CD14-positive monocyte (primary cell): ENCODE data around the gene GABRA1. TPM values are rescaled to one million over a fixed set of nuclear protein-coding genes. Genes with fewer than 3 reads are reported as not detected.

Source experiments
- DNase-seq, 3 donors: peaks; one replicate each; pipeline ENCODE4 v3.0.0-alpha.2; 2011 to 2022
- H2AFZ ChIP-seq: 2 replicates; pipeline ENCODE4 v1.6.0; 2012; ENCODE audit warnings: mild to moderate bottlenecking, low read depth, low read length, inconsistent platforms; ENCODE audit not compliant: insufficient read depth, poor library complexity, severe bottlenecking
- H3K27ac ChIP-seq, 2 donors: 1 replicate in 1 of 2; 2 replicates in 1 of 2; pipeline ENCODE4 v1.5.1; 2012 to 2013; ENCODE audit warnings: low read length in 2 of 2, control low read depth in 1 of 2, inconsistent platforms in 1 of 2, low read depth in 1 of 2, mild to moderate bottlenecking in 1 of 2
- H3K27me3 ChIP-seq, 2 donors: one replicate each; pipeline versions ENCODE4 v1.6.0 to v1.6.1; 2011 to 2013; ENCODE audit warnings: low read length in 2 of 2; ENCODE audit not compliant: control insufficient read depth in 2 of 2, insufficient read depth in 2 of 2
- H3K36me3 ChIP-seq, 2 donors: replicated peaks in 1 of 2; 1 replicate in 1 of 2; 2 replicates in 1 of 2; pipeline versions ENCODE4 v1.5.1 to v1.6.1; 2012 to 2013; ENCODE audit warnings: low read length in 2 of 2, control low read depth in 1 of 2, inconsistent platforms in 1 of 2, mild to moderate bottlenecking in 1 of 2; ENCODE audit not compliant: insufficient read depth in 2 of 2, control insufficient read depth in 1 of 2
- H3K4me1 ChIP-seq, 2 donors: 1 replicate in 1 of 2; 2 replicates in 1 of 2; pipeline versions ENCODE4 v1.5.1 to v1.6.1; 2012 to 2013; ENCODE audit warnings: low read length in 2 of 2, control low read depth in 1 of 2, inconsistent platforms in 1 of 2, mild to moderate bottlenecking in 1 of 2, moderate library complexity in 1 of 2; ENCODE audit not compliant: insufficient read depth in 2 of 2, control insufficient read depth in 1 of 2
- H3K4me2 ChIP-seq: replicated peaks from 2 replicates; pipeline ENCODE3; 2012; ENCODE audit warnings: low read length, moderate library complexity, mild to moderate bottlenecking; ENCODE audit not compliant: poor library complexity, severe bottlenecking; ENCODE audit errors: extremely low read depth
- H3K4me3 ChIP-seq, 3 experiments: fragments of 200-600 bp in 1 of 3; sonication (generic) in 1 of 3; replicated peaks in 1 of 3; 1 replicate in 2 of 3; 2 replicates in 1 of 3; pipeline ENCODE4 v1.5.1; 2011 to 2013; ENCODE audit warnings: low read length in 3 of 3, mild to moderate bottlenecking in 3 of 3, control low read depth in 2 of 3, low read depth in 2 of 3, inconsistent platforms in 1 of 3, moderate library complexity in 1 of 3
- H3K79me2 ChIP-seq: 2 replicates; pipeline ENCODE4 v1.6.0; 2012; ENCODE audit warnings: mild to moderate bottlenecking, control low read depth, inconsistent platforms, low read length, moderate library complexity; ENCODE audit not compliant: insufficient read depth
- H3K9ac ChIP-seq: 2 replicates; pipeline ENCODE4 v1.6.0; 2017; ENCODE audit warnings: low read length, mild to moderate bottlenecking; ENCODE audit not compliant: insufficient read depth, poor library complexity, severe bottlenecking
- H3K9me3 ChIP-seq, 2 donors: replicated peaks in 1 of 2; 1 replicate in 1 of 2; 2 replicates in 1 of 2; pipeline versions ENCODE4 v1.5.1 to v1.6.1; 2012 to 2013; ENCODE audit warnings: low read length in 2 of 2, control low read depth in 1 of 2; ENCODE audit not compliant: control insufficient read depth in 1 of 2, insufficient read depth in 1 of 2
- H4K20me1 ChIP-seq: 2 replicates; pipeline ENCODE4 v1.6.0; 2012; ENCODE audit warnings: mild to moderate bottlenecking, low read length, control low read depth, moderate library complexity; ENCODE audit not compliant: insufficient read depth
- H3K27ac Mint-ChIP-seq, 7 donors: one replicate each; pipeline ENCODE4 v1.8.0; 2020; ENCODE audit warnings: mild to moderate bottlenecking in 7 of 7, mixed read lengths in 7 of 7, moderate library complexity in 6 of 7, inconsistent platforms in 2 of 7
- H3K27me3 Mint-ChIP-seq, 3 donors: one replicate each; pipeline ENCODE4 v1.8.0; 2021 to 2022; ENCODE audit warnings: low read depth in 3 of 3, mild to moderate bottlenecking in 3 of 3, mixed read lengths in 3 of 3, moderate library complexity in 3 of 3, inconsistent platforms in 1 of 3
- H3K36me3 Mint-ChIP-seq, 2 donors: one replicate each; pipeline ENCODE4 v1.8.0; 2020; ENCODE audit warnings: mixed read lengths in 2 of 2, inconsistent platforms in 1 of 2, mild to moderate bottlenecking in 1 of 2
- H3K4me1 Mint-ChIP-seq: one replicate; pipeline ENCODE4 v1.8.0; 2020; ENCODE audit warnings: mild to moderate bottlenecking, mixed read lengths
- H3K4me3 Mint-ChIP-seq, 2 donors: one replicate each; pipeline ENCODE4 v1.8.0; 2020; ENCODE audit warnings: mild to moderate bottlenecking in 2 of 2, mixed read lengths in 2 of 2, moderate library complexity in 1 of 2
- H3K9me3 Mint-ChIP-seq, 7 donors: one replicate each; pipeline ENCODE4 v1.8.0; 2020 to 2022; ENCODE audit warnings: mixed read lengths in 7 of 7, mild to moderate bottlenecking in 6 of 7, moderate library complexity in 6 of 7, inconsistent platforms in 2 of 7
- WGBS: methylation state at CpG from one replicate; pipeline ENCODE4 v1.1.5; 2013; ENCODE audit warnings: missing lambda C conversion rate; ENCODE audit not compliant: insufficient coverage; 5-methylcytosine and 5-hydroxymethylcytosine counted together
- intact Hi-C, 2 donors: fragments of 100-400 bp; cut with micrococcal nuclease; formaldehyde crosslinking; loops; one replicate each; pipeline versions ENCODE4 v1.15.0 to v1.15.1; 2023
- polyA plus RNA-seq, 3 donors: library from polyadenylated mRNA; depleted of rRNA in 1 of 3; unstranded in 2 of 3; stranded (reverse) in 1 of 3; fragments of 300-500 nt in 2 of 3; fragments of >200 nt in 1 of 3; fragmentation: Illumina TruSeq in 2 of 3; gene quantifications; 1 replicate in 2 of 3; 2 replicates in 1 of 3; pipeline ENCODE4 v1.2.3, GENCODE V29; 2012 to 2021
- TF ChIP-seq, protein P1 (sequence below): fragments of 200-600 bp; IDR thresholded peaks from one replicate; pipeline ENCODE4 v1.8.0; 2022; ENCODE audit warnings: antibody characterized with exemption, mild to moderate bottlenecking

Gene GABRA1
- polyA plus RNA-seq, 3 donors: not detected

DNA sequence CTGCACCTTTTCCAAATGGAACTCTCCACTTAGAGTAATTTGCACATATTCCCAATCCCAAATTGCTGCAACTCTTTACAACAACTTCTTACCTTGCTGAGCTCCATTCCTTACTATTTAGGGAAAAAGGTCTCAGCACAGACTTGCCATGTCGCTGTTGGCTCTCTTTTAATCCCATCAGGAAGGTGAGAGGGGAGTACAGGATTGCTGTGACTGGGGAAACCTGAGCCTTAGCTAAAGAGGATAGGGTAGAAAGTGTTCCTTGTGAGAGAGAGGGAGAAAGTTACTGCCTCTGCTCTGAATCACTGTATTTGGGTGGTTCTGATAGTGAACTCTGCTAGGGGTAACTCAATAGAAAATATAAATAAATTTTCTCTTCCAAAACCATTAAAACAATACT, 43.7 kb upstream of the GABRA1 start:
- Histone ChIP-seq H3K4me3 (no peak overlapping the region), H3K4me2 (no peak overlapping the region), H3K9me3 (no peaks in the 10 kb centered on the region), H3K4me1 (no peaks in the 10 kb centered on the region), H3K36me3 (no peaks in the 10 kb centered on the region), H3K27me3 (no peaks in the 10 kb centered on the region), H4K20me1 (no peaks in the 10 kb centered on the region), H3K79me2 (no peaks in the 10 kb centered on the region), H2AFZ (no peak overlapping the region), H3K27ac (no peak overlapping the region), H3K9ac (no peak overlapping the region)
- no peaks in the 10 kb centered on the region for H3K36me3 Mint-ChIP-seq
- H3K4me1 Mint-ChIP-seq: no peaks in the 10 kb centered on the region
- H3K9me3 Mint-ChIP-seq: peaks cover 0 to 3% (median 1%) of the 10 kb centered on the region in 7 donors
- intact Hi-C loops: no loop called here
- DNase-seq: no peak
- no peak overlapping the region for H3K4me3 Mint-ChIP-seq
- WGBS: no CpG with 5 or more reads among the region's 1 CpG
- H3K27me3 Mint-ChIP-seq: no peaks in the 10 kb centered on the region
- no peak overlapping the region for H3K27ac Mint-ChIP-seq
- TF ChIP-seq, protein P1, sequence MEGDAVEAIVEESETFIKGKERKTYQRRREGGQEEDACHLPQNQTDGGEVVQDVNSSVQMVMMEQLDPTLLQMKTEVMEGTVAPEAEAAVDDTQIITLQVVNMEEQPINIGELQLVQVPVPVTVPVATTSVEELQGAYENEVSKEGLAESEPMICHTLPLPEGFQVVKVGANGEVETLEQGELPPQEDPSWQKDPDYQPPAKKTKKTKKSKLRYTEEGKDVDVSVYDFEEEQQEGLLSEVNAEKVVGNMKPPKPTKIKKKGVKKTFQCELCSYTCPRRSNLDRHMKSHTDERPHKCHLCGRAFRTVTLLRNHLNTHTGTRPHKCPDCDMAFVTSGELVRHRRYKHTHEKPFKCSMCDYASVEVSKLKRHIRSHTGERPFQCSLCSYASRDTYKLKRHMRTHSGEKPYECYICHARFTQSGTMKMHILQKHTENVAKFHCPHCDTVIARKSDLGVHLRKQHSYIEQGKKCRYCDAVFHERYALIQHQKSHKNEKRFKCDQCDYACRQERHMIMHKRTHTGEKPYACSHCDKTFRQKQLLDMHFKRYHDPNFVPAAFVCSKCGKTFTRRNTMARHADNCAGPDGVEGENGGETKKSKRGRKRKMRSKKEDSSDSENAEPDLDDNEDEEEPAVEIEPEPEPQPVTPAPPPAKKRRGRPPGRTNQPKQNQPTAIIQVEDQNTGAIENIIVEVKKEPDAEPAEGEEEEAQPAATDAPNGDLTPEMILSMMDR: no peak

DNA sequence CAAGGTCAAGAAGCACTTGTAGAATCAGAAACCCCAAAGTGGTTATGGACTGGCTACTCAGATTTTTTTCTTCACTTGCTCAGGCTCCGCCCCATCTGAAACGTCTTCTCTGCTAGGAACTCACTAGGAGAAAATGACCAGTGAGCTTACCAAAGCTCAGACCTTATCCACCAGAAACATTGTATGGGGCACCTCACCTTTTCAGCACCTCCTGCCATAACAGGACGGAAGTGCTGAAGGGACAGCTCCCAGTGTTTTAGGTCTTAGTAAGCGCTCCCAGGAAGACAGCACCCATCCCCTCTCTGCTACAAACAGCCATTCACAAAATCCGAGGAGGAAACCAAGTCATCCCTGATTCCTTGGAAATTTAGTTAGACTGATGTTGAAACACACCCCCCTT, 1.2 kb upstream of the GABRA1 start:
- H3K36me3 ChIP-seq: no peaks in the 10 kb centered on the region
- no peak overlapping the region for H3K4me2 ChIP-seq
- H3K9me3 ChIP-seq: peaks cover 0 to 4% of the 10 kb centered on the region in 2 donors
- no peak overlapping the region for H2AFZ ChIP-seq
- intact Hi-C loops: no loop called here
- H3K27me3 ChIP-seq: peaks cover 28 to 31% of the 10 kb centered on the region in 2 donors
- H3K4me1 Mint-ChIP-seq: no peaks in the 10 kb centered on the region
- H3K4me3 Mint-ChIP-seq: no peak overlapping the region
- WGBS: 20% methylated on average over 1 of the region's 5 CpGs
- peaks cover 26 to 31% (median 29%) of the 10 kb centered on the region in 3 donors for H3K27me3 Mint-ChIP-seq
- no peak overlapping the region for H3K4me3 ChIP-seq
- H3K27ac ChIP-seq: no peak overlapping the region
- TF ChIP-seq, protein P1: no peak
- H3K79me2 ChIP-seq: no peaks in the 10 kb centered on the region
- H3K9ac ChIP-seq: no peak overlapping the region
- H3K4me1 ChIP-seq: no peaks in the 10 kb centered on the region
- peaks cover 0 to 5% (median 0%) of the 10 kb centered on the region in 7 donors for H3K9me3 Mint-ChIP-seq
- no peak overlapping the region for H3K27ac Mint-ChIP-seq
- H3K36me3 Mint-ChIP-seq: no peaks in the 10 kb centered on the region
- no peaks in the 10 kb centered on the region for H4K20me1 ChIP-seq
- DNase-seq: no peak
